DND-41 (cell line): ENCODE data around the gene ST6GALNAC6.

Experiments used
- ATAC-seq: fragments of 200-7000 bp; cut with Tn5 transposase; 3 replicates; pipeline ENCODE4 v1.9.1; 2021; ENCODE audit warnings: low read depth; ENCODE audit not compliant: insufficient read depth
- DNase-seq: peaks from one replicate; pipeline ENCODE4 v3.0.0-alpha.2; 2020
- H2AFZ ChIP-seq: 2 replicates; pipeline ENCODE4 v1.6.0; 2012; ENCODE audit warnings: low read depth, low read length
- H3K27ac ChIP-seq: 2 replicates; pipeline ENCODE4 v1.5.1; 2012; ENCODE audit warnings: low read length, inconsistent platforms
- H3K27me3 ChIP-seq: fragments of 200-600 bp; sonication (generic); 2 replicates; pipeline ENCODE4 v1.6.0; 2012; ENCODE audit warnings: low read length, mild to moderate bottlenecking, inconsistent platforms; ENCODE audit not compliant: insufficient read depth, poor library complexity
- H3K36me3 ChIP-seq: 2 replicates; pipeline ENCODE4 v1.5.1; 2012; ENCODE audit warnings: low read length, inconsistent platforms; ENCODE audit not compliant: insufficient read depth
- H3K4me1 ChIP-seq: 2 replicates; pipeline ENCODE4 v1.5.1; 2012; ENCODE audit warnings: mild to moderate bottlenecking, low read length; ENCODE audit not compliant: insufficient read depth
- H3K4me2 ChIP-seq: 2 replicates; pipeline ENCODE4 v1.6.0; 2012; ENCODE audit warnings: mild to moderate bottlenecking, moderate library complexity, low read length, inconsistent platforms; ENCODE audit not compliant: insufficient read depth
- H3K4me3 ChIP-seq, 2 experiments: fragments of 200-600 bp in 1 of 2; shearing (Covaris generic) in 1 of 2; 2 replicates each; pipeline ENCODE4 v1.5.1; 2012 to 2016; ENCODE audit warnings: inconsistent platforms in 2 of 2, low read length in 2 of 2, mild to moderate bottlenecking in 2 of 2, low read depth in 1 of 2, moderate library complexity in 1 of 2
- H3K79me2 ChIP-seq: 2 replicates; pipeline ENCODE4 v1.6.0; 2012; ENCODE audit warnings: low read length, inconsistent platforms; ENCODE audit not compliant: insufficient read depth
- H3K9ac ChIP-seq: 2 replicates; pipeline ENCODE4 v1.6.0; 2012; ENCODE audit warnings: low read depth, mild to moderate bottlenecking, inconsistent platforms, low read length, moderate library complexity
- H3K9me3 ChIP-seq: 2 replicates; pipeline ENCODE4 v1.5.1; 2012; ENCODE audit warnings: low read length, moderate library complexity, mild to moderate bottlenecking, inconsistent platforms; ENCODE audit not compliant: insufficient read depth, severe bottlenecking
- H4K20me1 ChIP-seq: 2 replicates; pipeline ENCODE4 v1.6.0; 2012; ENCODE audit warnings: low read length; ENCODE audit not compliant: insufficient read depth
- CTCF ChIP-seq: IDR thresholded peaks from 2 replicates; pipeline ENCODE4 v1.5.1; 2012; ENCODE audit warnings: borderline replicate concordance, low read length, moderate library complexity, mild to moderate bottlenecking; ENCODE audit not compliant: poor library complexity, severe bottlenecking; ENCODE audit errors: extremely low read depth
- EZH2 ChIP-seq: IDR thresholded peaks from 3 replicates; pipeline ENCODE4 v1.6.1; 2012; ENCODE audit warnings: borderline replicate concordance, low read depth, mild to moderate bottlenecking, moderate library complexity, low read length, inconsistent platforms; ENCODE audit not compliant: severe bottlenecking

ST6GALNAC6 gene

GRCh38 chr9:127856094-127856728, 43.2 kb downstream of the ST6GALNAC6 start:
- ATAC-seq (no peak), DNase-seq (no peak)
- no peaks in the 10 kb centered on the region for H3K9me3 ChIP-seq
- no peak overlapping the region for H3K27ac ChIP-seq
- no peaks in the 10 kb centered on the region for H3K79me2 ChIP-seq
- no peaks in the 10 kb centered on the region for H4K20me1 ChIP-seq
- no peaks in the 10 kb centered on the region for H3K4me1 ChIP-seq
- no peaks in the 10 kb centered on the region for H3K36me3 ChIP-seq
- no peak for TF ChIP-seq CTCF
- no peaks in the 10 kb centered on the region for H3K27me3 ChIP-seq
- no peak overlapping the region for H3K4me2 ChIP-seq
- no peak overlapping the region for H2AFZ ChIP-seq
- H3K4me3 ChIP-seq = no peak overlapping the region
- H3K9ac ChIP-seq = no peak overlapping the region

GRCh38 chr9:127855522-127855921, 43.9 kb downstream of the ST6GALNAC6 start:
- Histone ChIP-seq H3K4me3 (no peak overlapping the region), H2AFZ (no peak overlapping the region), H3K4me2 (no peak overlapping the region), H3K27me3 (no peaks in the 10 kb centered on the region), H3K79me2 (no peaks in the 10 kb centered on the region), H3K27ac (no peak overlapping the region), H3K36me3 (no peaks in the 10 kb centered on the region), H4K20me1 (no peaks in the 10 kb centered on the region), H3K4me1 (no peaks in the 10 kb centered on the region), H3K9ac (no peak overlapping the region), H3K9me3 (no peaks in the 10 kb centered on the region)
- DNase-seq (no peak), ATAC-seq (no peak)
- TF ChIP-seq CTCF (no peak), EZH2 (no peak)

DNA sequence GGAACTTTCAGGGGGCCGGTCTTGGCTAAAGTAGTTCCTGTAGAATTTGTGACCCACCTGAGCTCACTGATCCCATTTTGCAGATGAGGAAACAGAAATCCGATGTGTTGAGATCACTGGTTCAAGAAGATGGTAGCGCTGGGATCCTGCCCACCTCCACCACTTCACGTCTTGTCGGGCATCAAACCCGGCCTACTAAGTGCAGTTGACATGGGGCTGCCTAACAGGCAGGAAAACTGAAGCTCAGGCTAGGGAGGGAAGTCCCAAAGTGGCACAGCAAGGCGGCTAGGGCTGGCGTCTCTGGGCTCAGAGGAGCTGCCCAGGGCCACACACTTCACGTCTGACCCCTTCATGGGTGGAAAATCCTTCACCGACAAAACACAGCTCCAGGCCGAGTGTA, 44.4 kb downstream of the ST6GALNAC6 start:
- DNase-seq = no peak
- H3K79me2 ChIP-seq = no peaks in the 10 kb centered on the region
- TF ChIP-seq EZH2 (no peak), CTCF (no peak)
- no peaks in the 10 kb centered on the region for H3K4me1 ChIP-seq
- H3K27me3 ChIP-seq = no peaks in the 10 kb centered on the region
- no peaks in the 10 kb centered on the region for H4K20me1 ChIP-seq
- no peak overlapping the region for H3K4me2 ChIP-seq
- H3K36me3 ChIP-seq = no peaks in the 10 kb centered on the region
- H3K27ac ChIP-seq = no peak overlapping the region
- no peak overlapping the region for H3K4me3 ChIP-seq
- no peak for ATAC-seq
- H2AFZ ChIP-seq = no peak overlapping the region
- no peaks in the 10 kb centered on the region for H3K9me3 ChIP-seq
- H3K9ac ChIP-seq = no peak overlapping the region
